IMR-90 (cell line): Measurements from ENCODE around the gene LSM14A. TPM values are rescaled to one million over a fixed set of nuclear protein-coding genes. Genes with fewer than 3 reads are reported as not detected.

ENCODE experiments used
- ATAC-seq: fragments of 200-7000 bp; cut with Tn5 transposase; 2 replicates; pipeline ENCODE4 v1.9.1; 2020; ENCODE audit warnings: low read depth, mild to moderate bottlenecking, moderate library complexity
- BruUV-seq: library from RNA; stranded (reverse); fragments of 400-500 nt; replicated peaks from 2 replicates; lab custom pipeline; 2021; lab: Mats Ljungman, UMichigan
- CTCF ChIA-PET: fragments of 300-600 bp; formaldehyde crosslinking; extraction: SDS; loops from one replicate; lab custom pipeline; 2021; ENCODE audit warnings: antibody characterized with exemption; lab: Yijun Ruan, JAX
- POLR2A ChIA-PET: fragments of 300-600 bp; sonication (Branson Sonifier 250); formaldehyde crosslinking; loops from one replicate; lab custom pipeline; 2022; ENCODE audit warnings: antibody characterized with exemption; ENCODE audit not compliant: unreplicated experiment; lab: Charles Lee
- DNase-seq: peaks from one replicate; pipeline ENCODE4 v3.0.0; 2013
- H2AFZ ChIP-seq: replicated peaks from 2 replicates; pipeline ENCODE3; 2013; ENCODE audit warnings: low read length, mild to moderate bottlenecking; ENCODE audit not compliant: poor library complexity
- H2AK5ac ChIP-seq: 2 replicates; pipeline ENCODE4 v1.6.1; 2013; ENCODE audit warnings: low read depth, low read length, inconsistent platforms
- H2AK9ac ChIP-seq: replicated peaks from 2 replicates; pipeline ENCODE3; 2013; ENCODE audit warnings: mild to moderate bottlenecking, low read depth, low read length, moderate library complexity; ENCODE audit not compliant: poor library complexity
- H2BK120ac ChIP-seq: 2 replicates; pipeline ENCODE4 v1.6.1; 2013; ENCODE audit warnings: low read depth, low read length, inconsistent platforms
- H2BK15ac ChIP-seq: 3 replicates; pipeline ENCODE4 v1.6.1; 2013; ENCODE audit warnings: low read depth, low read length, inconsistent platforms
- H2BK20ac ChIP-seq: 2 replicates; pipeline ENCODE4 v1.6.1; 2013; ENCODE audit warnings: low read depth, mild to moderate bottlenecking, inconsistent platforms, low read length, moderate library complexity
- H2BK5ac ChIP-seq: 2 replicates; pipeline ENCODE4 v1.6.1; 2013; ENCODE audit warnings: mild to moderate bottlenecking, low read depth, low read length, inconsistent platforms; ENCODE audit not compliant: poor library complexity, severe bottlenecking
- H3K14ac ChIP-seq: replicated peaks from 2 replicates; pipeline ENCODE4 v1.6.1; 2013; ENCODE audit warnings: low read depth, low read length, inconsistent platforms
- H3K18ac ChIP-seq: 2 replicates; pipeline ENCODE4 v1.6.1; 2013; ENCODE audit warnings: low read depth, low read length, control low read depth
- H3K23ac ChIP-seq: 2 replicates; pipeline ENCODE4 v1.6.1; 2013; ENCODE audit warnings: low read depth, low read length, inconsistent platforms
- H3K27ac ChIP-seq: 2 replicates; pipeline ENCODE4 v1.5.1; 2013; ENCODE audit warnings: mild to moderate bottlenecking, control low read depth, low read length; ENCODE audit not compliant: insufficient read depth
- H3K27me3 ChIP-seq: 2 replicates; pipeline ENCODE4 v1.6.1; 2013; ENCODE audit warnings: low read length; ENCODE audit not compliant: control insufficient read depth, insufficient read depth
- H3K36me3 ChIP-seq: 2 replicates; pipeline ENCODE4 v1.6.1; 2013; ENCODE audit warnings: low read length, mixed read lengths; ENCODE audit not compliant: control insufficient read depth, insufficient read depth
- H3K4ac ChIP-seq: 2 replicates; pipeline ENCODE4 v1.6.1; 2013; ENCODE audit warnings: low read depth, low read length, inconsistent platforms
- H3K4me1 ChIP-seq: 2 replicates; pipeline ENCODE4 v1.6.1; 2013; ENCODE audit warnings: low read length, mixed read lengths; ENCODE audit not compliant: control insufficient read depth, insufficient read depth
- H3K4me2 ChIP-seq: 2 replicates; pipeline ENCODE4 v1.6.1; 2013; ENCODE audit warnings: low read depth, mild to moderate bottlenecking, control low read depth, low read length, moderate library complexity
- H3K4me3 ChIP-seq: 2 replicates; pipeline ENCODE4 v1.5.1; 2013; ENCODE audit warnings: low read depth, mild to moderate bottlenecking, control low read depth, low read length, moderate library complexity; ENCODE audit not compliant: insufficient read depth
- H3K56ac ChIP-seq: 2 replicates; pipeline ENCODE4 v1.6.1; 2013; ENCODE audit warnings: low read length, inconsistent platforms; ENCODE audit not compliant: insufficient read depth; ENCODE audit errors: extremely low read depth
- H3K79me1 ChIP-seq, 2 experiments: 2 replicates each; pipeline ENCODE4 v1.6.1; 2013; ENCODE audit warnings: low read length in 2 of 2, inconsistent platforms in 1 of 2, low read depth in 1 of 2
- H3K9ac ChIP-seq: 2 replicates; pipeline ENCODE4 v1.6.1; 2013; ENCODE audit warnings: low read depth, low read length, control low read depth
- H3K9me1 ChIP-seq: 2 replicates; pipeline ENCODE4 v1.6.1; 2013; ENCODE audit warnings: low read length, inconsistent platforms; ENCODE audit not compliant: insufficient read depth
- H3K9me3 ChIP-seq: 2 replicates; pipeline ENCODE4 v1.6.1; 2013; ENCODE audit warnings: low read length; ENCODE audit not compliant: control insufficient read depth, insufficient read depth
- H4K20me1 ChIP-seq: 2 replicates; pipeline ENCODE4 v1.6.1; 2013; ENCODE audit warnings: low read length, inconsistent platforms; ENCODE audit not compliant: insufficient read depth
- H4K5ac ChIP-seq: 2 replicates; pipeline ENCODE4 v1.6.1; 2013; ENCODE audit warnings: mild to moderate bottlenecking, low read depth, low read length, control low read depth
- H4K8ac ChIP-seq, 2 experiments: 2 replicates each; pipeline ENCODE4 v1.6.1; 2013; ENCODE audit warnings: low read depth in 2 of 2, low read length in 2 of 2, control low read depth in 1 of 2, inconsistent platforms in 1 of 2
- H4K91ac ChIP-seq: 2 replicates; pipeline ENCODE4 v1.6.1; 2013; ENCODE audit warnings: low read depth, low read length, inconsistent platforms; ENCODE audit not compliant: insufficient read depth
- BHLHE40 ChIP-seq: fragments of 150-350 bp; IDR thresholded peaks from 2 replicates; pipeline ENCODE4 v1.6.1; 2016; ENCODE audit warnings: mild to moderate bottlenecking, low read depth, low read length
- CHD1 ChIP-seq: IDR thresholded peaks from 2 replicates; pipeline ENCODE4 v1.6.1; 2012; ENCODE audit warnings: low read depth, low read length, improper control_type of control experiment
- MAFK ChIP-seq: IDR thresholded peaks from 2 replicates; pipeline ENCODE4 v1.6.1; 2012; ENCODE audit warnings: low read depth, low read length, improper control_type of control experiment
- MAZ ChIP-seq: IDR thresholded peaks from 2 replicates; pipeline ENCODE4 v1.6.1; 2012; ENCODE audit warnings: low read depth, mild to moderate bottlenecking, low read length, improper control_type of control experiment, moderate library complexity, borderline replicate concordance
- MXI1 ChIP-seq: IDR thresholded peaks from 2 replicates; pipeline ENCODE4 v1.6.1; 2012; ENCODE audit warnings: low read depth, mild to moderate bottlenecking, low read length, moderate library complexity, borderline replicate concordance
- RCOR1 ChIP-seq: IDR thresholded peaks from 2 replicates; pipeline ENCODE4 v1.6.1; 2012; ENCODE audit warnings: mild to moderate bottlenecking, low read length, improper control_type of control experiment; ENCODE audit not compliant: insufficient replicate concordance
- RFX5 ChIP-seq: IDR thresholded peaks from 2 replicates; pipeline ENCODE4 v1.8.0; 2012; ENCODE audit warnings: low read depth, mild to moderate bottlenecking, low read length, moderate library complexity
- SMC3 ChIP-seq: fragments of 150-350 bp; IDR thresholded peaks from 2 replicates; pipeline ENCODE4 v1.6.1; 2016; ENCODE audit warnings: low read depth, mild to moderate bottlenecking, antibody characterized with exemption, low read length, moderate library complexity
- WGBS, 2 experiments: methylation state at CpG; one replicate each; pipeline versions ENCODE4 v1.1.5 to v1.1.7; 2013; ENCODE audit warnings: missing lambda C conversion rate in 2 of 2; ENCODE audit not compliant: insufficient read length in 1 of 2; ENCODE audit errors: extremely low coverage in 2 of 2; 5-methylcytosine and 5-hydroxymethylcytosine counted together
- dilution Hi-C: fragments of 300-500 bp; cut with HindIII; formaldehyde crosslinking; loops from one replicate; pipeline ENCODE4 v1.14.3; 2018; ENCODE audit warnings: low sequenced_read_pairs; ENCODE audit not compliant: unreplicated experiment
- in situ Hi-C: fragments of 300-500 bp; cut with MboI; formaldehyde crosslinking; loops from 3 replicates; pipeline ENCODE4 v1.14.3; 2019; ENCODE audit warnings: low sequenced_read_pairs, inconsistent platforms, mixed read lengths
- intact Hi-C: fragments of 100-400 bp; cut with micrococcal nuclease; formaldehyde crosslinking; loops from 2 replicates; pipeline ENCODE4 v1.10.0; 2022
- polyA plus RNA-seq, 3 experiments: library from polyadenylated mRNA; depleted of rRNA; stranded (reverse); fragments of >200 nt; gene quantifications; 2 replicates each; pipeline ENCODE4 v1.2.3, GENCODE V29; 2012; ENCODE audit warnings: low replicate concordance in 1 of 3
- total RNA-seq: library from RNA; depleted of rRNA; stranded (reverse); fragments of >200 nt; gene quantifications from 2 replicates; pipeline ENCODE4 v1.2.3, GENCODE V29; 2012

LSM14A gene
- total and polyA plus RNA-seq, 2 of the 4 experiments (the other 2 are of a cell fraction): 44.3 to 54.8 TPM

DNA sequence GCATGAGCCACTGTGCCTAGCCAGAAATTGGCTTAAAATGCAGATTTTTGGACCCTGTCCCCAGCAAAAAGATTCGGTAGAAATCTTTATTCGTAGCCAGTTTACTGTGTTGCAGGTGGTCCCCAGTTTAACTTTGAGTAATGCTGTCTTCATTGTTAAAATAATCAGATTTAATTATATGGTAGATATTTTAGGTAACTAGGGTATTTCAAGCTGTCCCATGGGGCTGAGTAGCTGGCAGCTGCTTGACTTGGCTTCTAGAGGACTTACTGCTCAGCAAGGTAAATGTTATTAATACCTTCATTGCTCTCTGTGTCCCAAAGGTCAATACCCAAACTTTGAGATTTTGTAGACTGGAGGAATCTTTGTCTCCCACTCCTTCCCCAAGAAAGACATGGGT is 21.1 kb downstream of the LSM14A start:
- Histone ChIP-seq H3K18ac (no peak overlapping the region), H2AK9ac (no peak overlapping the region), H3K36me3 (peaks cover 33% of the 10 kb centered on the region), H3K9me3 (no peaks in the 10 kb centered on the region), H3K4ac (no peak overlapping the region), H4K20me1 (peaks cover 64% of the 10 kb centered on the region), H2BK120ac (no peak overlapping the region), H4K91ac (no peak overlapping the region), H3K56ac (no peak overlapping the region), H2BK20ac (no peak overlapping the region), H3K14ac (no peak overlapping the region), H3K4me2 (no peak overlapping the region), H3K23ac (no peak overlapping the region), H2BK5ac (no peak overlapping the region), H3K4me1 (peaks cover 6% of the 10 kb centered on the region), H3K9me1 (peaks cover 12% of the 10 kb centered on the region), H3K9ac (no peak overlapping the region), H3K27ac (no peak overlapping the region), H2AFZ (no peak overlapping the region), H3K79me1 (peaks cover 20 to 63% of the 10 kb centered on the region in 2 experiments), H3K4me3 (no peak overlapping the region), H3K27me3 (no peaks in the 10 kb centered on the region), H2BK15ac (no peak overlapping the region), H4K8ac (no peak overlapping the region), H4K5ac (no peak overlapping the region), H2AK5ac (no peak overlapping the region)
- DNase-seq: no peak
- ATAC-seq: no peak
- intact Hi-C loops: no loop called here
- WGBS, 2 experiments: 83% methylated on average over 1 of the region's 2 CpGs; no CpG with 5 or more reads in 1 of the 2 experiments
- no TSS peak for BruUV-seq
- ChIA-PET POLR2A (no interaction called here), CTCF (interaction anchor here (1.4 kb wide), 1 partner anchor 8 kb away, joined by 3 read pairs; no protein-coding TSS in a partner anchor)
- in situ Hi-C loops: no loop called here
- dilution Hi-C loops: no loop called here
- TF ChIP-seq MAZ (no peak), MAFK (no peak), CHD1 (no peak), MXI1 (no peak), SMC3 (no peak), RCOR1 (no peak), RFX5 (no peak), BHLHE40 (no peak)
